Suppressor macrophage treated with lipopolysaccharide for 1 hour (primary cell): Measurements from ENCODE around the gene FAM3C.

Experiments
- DNase-seq, 3 donors: peaks; one replicate each; pipeline ENCODE4 v3.0.0-alpha.2; 2020 to 2022

FAM3C gene

DNA sequence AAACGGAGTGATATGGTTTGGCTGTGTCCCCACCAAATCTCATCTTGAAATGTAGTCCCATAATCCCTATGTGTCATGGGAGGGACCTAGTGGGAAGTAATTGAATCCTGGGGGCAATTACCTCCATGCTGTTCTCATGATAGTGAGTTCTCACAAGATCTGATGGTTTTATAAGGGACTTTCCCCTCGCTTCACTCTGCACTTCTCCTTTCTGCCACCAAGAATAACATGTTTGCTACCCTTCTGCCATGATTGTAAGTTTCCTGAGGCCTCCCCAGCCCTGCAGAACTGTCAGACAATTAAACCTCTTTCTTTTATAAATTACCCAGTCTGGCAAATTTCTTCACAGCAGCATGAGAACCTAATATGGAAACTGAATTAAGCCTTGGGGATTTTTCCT lies 19.1 kb downstream of the FAM3C start:
- DNase-seq = peak; percentile 29 to 42 (median 36)

DNA sequence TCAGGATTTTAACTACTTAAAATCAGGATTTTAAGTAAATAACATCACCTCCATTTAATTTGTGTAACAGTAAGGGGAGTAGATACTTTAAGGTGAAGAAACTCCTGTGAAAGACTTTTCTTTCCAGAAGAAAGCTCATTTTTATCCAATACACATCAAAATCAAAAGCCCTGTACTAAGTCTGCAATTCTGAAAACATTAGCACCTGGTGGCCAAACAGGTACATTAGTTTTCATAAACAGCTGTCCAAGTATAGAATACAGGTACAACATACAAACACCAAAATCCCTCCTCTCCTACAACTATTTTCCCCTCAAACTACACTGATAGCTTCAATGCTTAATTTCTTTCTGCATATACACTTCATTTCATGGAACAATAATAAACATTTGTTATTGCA lies 22.9 kb downstream of the FAM3C start:
- DNase-seq = no peak

DNA sequence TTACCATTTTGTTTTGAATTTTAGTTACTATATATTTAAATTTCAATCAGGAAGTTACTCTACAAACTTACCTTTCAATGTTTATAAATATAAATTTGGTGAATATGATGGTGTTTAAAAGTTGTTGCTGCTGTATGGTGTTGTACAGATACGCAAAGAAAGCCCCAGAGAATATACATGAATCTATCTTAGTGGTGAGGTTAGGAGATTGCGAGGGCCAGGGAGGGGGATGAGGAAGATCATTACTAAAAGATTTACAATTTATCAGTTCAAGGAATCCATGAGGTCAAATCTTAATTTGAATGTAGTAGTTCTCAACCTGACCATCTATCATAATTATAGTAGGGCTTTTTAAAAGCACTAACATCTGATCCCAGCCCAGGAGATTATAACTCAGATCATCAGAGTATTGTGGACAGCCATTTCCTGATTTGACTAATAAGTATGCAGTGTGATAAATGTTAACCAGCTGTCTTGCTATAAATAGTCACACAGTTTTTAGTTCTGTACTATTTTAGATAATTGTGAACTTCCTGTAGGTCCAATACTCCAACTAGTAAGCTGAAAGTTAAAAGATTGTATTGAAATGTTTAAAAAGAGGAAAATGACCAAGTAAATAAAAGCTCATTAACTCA lies 23.6 kb downstream of the FAM3C start:
- DNase-seq = no peak

DNA sequence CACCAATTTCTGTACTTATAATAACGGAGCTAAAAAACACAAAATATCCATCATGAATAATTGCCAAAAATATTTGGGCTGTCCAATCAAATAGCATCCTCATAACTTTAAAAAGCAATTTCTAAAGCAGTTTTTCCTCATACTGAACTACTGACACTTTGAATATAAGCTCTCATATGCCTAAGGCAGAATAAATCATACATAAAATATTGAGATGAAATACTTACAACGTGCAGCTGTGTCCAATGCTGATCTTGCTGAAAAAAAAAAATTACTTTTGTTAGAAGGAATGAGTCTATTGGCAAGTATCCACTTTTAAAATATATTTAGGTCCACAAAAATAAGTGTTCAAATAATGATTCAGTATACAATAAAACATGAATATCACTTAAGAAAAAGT lies 24.2 kb downstream of the FAM3C start:
- no peak for DNase-seq

DNA sequence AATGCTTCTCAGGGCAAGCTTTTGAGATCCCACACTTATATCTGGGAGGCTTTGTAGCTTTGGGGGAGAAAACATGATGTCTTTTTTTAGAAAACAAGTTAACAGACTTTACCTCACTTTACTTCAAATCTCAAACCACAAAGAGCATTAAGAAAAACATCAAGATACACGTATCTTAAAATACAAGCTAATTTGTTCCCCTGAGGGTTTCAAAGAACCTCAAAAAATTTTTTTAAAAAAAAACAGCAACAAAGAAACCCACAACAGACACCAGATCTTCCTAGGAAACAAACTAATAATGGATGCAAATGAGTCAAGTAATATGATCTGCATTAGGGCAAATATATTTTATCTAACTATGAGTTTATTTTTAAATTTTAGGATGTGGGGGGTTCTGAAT lies 24.7 kb downstream of the FAM3C start:
- no peak for DNase-seq

DNA sequence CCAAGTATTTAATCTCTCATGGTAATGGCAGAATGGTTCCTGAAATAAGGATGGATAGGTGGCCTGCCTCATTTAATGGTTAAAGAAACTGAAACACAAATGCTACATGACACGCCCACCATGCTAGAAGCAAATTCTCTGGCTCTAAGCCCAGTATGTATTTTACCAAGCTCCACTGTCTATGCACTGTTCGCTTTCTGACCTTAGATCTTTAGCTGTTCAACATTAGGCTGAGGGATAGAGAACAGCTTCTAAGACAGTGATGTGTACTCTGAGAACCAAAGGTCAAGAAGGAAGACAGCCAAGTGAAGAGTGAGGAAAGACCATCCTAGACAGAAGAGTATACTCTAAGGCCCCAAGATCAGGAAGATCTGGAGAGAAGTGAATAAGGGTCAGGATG lies 26.6 kb downstream of the FAM3C start:
- no peak for DNase-seq

DNA sequence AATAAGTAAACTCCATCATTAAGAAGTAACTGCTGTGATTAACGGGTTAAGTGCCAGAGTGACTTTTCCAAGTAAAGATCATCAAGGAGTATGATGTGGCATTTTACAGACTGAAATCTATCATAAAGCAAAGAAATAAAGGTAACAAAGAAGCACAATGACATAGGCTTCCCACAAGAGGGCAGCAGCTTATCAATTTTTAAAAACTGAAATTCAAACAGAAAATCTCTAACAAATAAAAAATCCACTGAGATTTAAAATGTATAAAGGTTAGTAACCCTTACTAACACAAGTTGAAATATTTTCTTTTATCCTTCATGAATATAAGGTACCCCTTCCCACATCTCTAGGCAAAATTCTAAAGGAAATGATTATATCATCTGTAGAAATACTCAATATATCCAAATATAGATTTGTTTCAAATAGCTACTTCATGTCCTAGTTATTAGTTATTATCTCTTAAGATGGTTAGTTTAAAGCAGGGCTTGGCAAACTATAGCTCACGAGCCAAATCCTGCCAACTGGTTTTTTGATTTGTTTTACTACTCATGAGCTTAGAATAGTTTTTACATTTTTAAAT lies 29.2 kb downstream of the FAM3C start:
- DNase-seq = peak; percentile 40 to 70 (median 65)

DNA sequence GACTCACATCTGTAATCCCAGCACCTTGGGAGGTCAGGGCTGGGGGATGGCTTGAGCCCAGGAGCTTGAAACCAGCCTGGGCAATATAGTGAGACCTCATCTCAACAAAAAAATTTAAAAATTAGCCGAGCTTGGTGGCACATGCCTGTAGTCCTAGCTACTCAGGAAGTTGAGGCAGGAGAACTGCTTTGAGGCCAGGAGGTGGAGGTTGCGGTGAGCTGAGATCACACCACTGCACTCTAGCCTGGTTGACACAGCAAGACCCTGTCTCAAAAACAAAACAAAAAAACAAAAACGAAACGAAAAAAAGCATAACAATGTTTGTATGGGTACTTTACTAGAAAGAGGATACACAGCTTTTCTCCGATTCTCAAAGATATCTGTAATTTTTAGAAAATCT lies 35.5 kb downstream of the FAM3C start:
- no peak for DNase-seq

DNA sequence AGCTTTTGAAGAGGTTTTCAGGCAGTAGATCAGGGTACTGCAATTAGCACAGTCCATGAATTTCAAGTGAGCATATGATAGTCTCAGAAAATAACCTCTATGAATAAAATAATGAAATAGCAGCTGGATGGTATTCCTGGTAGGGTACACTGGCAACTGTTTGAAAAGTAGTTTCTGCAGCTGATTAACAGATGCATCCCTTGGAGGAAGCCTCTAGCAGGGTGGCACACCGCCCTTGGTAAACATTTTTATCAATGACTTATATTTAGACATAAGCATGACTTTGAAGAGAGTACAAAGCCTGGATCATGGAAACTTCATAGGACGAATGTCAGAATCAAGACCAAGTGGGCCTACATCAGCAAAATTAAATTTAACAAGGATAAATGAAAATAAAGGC lies 40.5 kb downstream of the FAM3C start:
- DNase-seq = no peak

DNA sequence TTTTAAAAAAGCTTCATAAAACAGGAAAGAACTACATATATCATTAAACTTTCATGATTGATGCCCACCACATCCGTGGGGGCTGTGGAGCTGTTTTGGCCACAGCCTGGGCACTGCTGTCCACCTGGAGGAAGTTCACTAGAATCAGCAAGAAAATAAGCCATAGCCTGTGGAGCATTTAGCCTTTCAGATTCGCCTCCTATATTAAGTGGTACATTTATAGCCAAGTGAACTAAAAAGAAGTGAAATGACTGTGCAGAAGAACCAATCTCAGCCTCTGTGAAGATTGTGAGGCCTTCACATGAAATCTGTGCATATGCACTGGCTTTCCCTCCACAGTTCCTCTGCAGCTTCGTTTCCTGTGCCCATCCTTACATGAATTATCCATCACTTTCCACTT lies 43.8 kb downstream of the FAM3C start:
- no peak for DNase-seq

DNA sequence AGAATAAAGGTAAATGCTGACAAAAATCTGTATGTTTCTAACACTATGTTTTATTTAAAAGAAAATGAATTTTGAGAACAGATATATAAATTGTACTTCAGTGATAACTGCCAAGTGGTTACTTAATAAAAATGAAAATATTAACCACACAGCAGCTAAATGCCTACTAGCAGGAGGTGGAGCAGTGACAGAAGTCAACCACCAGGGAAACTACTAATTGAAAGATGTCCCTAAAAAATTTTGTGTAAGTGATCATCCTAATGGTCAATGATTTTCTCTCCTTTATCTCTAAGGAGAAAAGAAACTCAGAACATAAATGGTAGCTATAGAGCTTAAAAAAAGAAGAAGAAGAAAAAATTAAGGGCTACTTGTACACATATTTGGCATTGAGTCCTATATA lies 44.4 kb downstream of the FAM3C start:
- no peak for DNase-seq

DNA sequence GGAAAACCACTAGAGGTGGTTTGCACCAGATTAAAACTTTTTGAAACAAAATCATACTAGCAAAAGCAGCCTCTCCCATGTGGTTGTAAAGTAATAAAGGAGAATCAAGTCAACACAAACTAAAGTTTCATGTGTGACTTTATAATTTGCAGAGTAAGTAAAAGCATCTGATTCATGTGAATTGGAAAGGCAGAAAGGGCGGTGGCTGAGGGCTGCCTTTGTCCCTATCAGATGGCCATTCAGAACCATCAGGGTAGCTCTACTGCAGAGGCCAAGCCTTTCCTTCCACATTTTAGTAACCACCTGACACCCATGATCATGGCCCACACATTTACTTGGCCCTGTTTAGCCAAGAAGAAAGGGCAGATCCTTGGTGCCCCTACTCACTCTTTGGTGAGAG lies 51.6 kb downstream of the FAM3C start:
- no peak for DNase-seq

DNA sequence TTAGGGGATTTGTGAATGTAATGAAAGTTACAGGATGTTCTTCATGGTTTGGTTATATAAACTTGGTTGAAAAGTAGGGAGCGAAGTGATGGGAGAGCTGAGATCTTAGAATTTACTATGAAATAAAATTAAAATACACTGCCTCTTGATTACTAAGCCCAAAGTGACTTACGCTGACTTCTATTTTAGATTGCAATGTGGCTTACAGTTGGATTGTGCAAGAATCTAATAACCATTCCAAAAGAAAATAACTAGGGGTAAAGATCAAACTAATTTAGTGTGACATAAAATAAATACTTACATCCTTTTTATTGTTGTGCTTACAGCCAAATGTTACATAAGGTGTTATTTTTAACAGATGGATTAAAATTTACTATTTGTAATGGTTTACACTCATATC lies 52.0 kb downstream of the FAM3C start:
- no peak for DNase-seq

DNA sequence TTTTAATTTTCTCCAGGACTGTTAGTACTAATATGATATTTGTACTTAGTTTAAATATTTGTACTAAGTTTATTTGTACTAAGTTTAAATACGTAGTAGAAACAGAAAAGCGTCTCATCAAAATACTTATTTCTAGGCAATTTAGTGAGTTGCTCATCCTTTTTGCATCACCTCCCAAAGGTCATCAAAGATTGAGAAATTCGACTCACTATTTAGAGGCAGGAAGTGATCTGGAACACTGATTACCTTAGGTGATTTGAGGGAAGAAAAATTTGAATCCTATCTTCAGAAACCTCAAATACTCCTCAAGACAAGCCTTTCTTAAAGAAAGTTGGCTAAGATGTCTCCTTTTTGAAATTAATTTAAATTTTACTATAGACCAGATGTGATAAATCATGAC lies 52.8 kb downstream of the FAM3C start:
- no peak for DNase-seq

DNA sequence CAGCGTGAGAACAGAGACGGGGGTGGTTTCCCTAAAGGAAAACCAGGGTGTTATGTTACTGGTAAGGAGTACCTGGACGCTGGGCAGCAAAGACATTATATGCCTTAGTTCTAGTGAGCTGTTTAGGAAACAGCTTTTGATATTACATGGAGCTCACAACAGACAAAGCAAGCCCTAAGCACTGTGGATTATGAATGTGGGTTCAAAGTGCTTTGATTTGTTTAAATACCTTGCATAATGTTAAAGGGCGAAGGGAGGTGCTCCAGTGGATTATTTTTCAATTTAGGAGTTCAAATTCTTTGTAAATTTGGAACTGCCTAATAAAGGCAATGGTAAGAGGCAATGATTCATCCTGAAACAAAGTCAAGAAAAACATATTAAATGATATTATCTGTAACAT lies 53.5 kb downstream of the FAM3C start:
- DNase-seq = no peak

DNA sequence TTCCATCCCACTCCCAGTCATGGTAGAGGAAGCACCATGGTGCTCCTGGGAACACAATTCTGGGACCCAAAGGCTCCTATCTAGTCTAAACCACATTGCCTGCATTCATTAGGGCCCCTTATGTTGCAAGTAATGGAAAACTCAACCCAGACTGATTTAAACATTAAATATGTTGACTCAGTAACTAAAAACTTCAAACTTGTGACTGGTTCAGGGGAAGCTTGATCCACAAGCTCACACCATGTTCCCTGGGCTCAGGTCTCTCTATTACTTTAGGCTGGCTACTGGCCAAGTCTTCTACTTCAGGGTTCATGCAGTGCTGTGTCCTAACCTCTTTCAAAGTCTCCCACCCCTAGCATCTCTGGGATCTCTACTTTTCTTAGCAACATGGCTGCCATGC lies 54.2 kb downstream of the FAM3C start:
- DNase-seq = no peak

DNA sequence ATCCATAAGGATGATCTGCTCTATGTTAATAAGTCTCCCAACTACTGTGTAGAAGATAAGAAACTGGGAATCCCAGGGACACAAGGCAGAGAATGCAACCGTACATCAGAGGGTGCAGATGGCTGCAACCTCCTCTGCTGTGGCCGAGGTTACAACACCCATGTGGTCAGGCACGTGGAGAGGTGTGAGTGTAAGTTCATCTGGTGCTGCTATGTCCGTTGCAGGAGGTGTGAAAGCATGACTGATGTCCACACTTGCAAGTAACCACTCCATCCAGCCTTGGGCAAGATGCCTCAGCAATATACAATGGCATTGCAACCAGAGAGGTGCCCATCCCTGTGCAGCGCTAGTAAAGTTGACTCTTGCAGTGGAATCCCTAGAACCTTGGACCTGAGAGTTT lies 57.0 kb downstream of the FAM3C start:
- DNase-seq = no peak

DNA sequence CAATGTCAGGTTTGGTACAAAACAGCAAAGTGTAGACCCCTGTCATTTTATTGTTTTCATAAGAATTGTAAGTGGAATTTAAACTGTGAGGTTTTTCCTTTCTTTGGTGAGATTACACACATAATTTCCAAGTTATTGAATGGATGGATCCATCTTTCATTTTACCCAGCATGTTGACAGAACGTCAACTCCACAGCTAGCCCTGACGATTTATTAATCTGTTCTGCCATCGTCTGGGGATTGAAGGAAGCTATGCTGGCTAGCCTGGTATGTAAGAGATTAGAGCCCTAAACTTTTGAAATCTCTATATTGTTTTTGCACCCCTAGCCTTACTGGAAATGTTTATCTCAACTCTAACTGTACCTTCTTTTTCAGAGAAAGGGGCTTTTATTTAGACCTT lies 58.7 kb downstream of the FAM3C start:
- DNase-seq = peak in 1 of 3 donors; percentile 11

DNA sequence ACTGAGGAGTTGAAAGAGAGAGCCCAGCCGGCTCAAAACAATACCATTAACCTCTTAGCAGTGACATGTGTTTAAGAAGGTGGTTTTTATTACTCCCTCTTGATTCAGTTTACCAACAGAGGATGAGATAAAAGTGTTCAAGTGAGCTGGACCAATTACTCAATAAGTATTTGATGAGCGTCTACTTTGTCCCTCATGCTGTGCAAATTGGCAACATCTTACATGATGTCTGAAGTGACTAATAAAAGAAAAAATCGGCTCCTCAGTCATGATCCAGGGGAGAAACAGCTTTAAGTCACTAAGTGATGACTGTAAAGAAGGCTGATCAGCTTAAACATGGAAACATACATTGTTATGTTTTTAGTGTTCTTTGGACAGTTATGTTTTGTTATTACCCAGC lies 59.5 kb downstream of the FAM3C start:
- peak in 1 of 3 donors; percentile 13 for DNase-seq

DNA sequence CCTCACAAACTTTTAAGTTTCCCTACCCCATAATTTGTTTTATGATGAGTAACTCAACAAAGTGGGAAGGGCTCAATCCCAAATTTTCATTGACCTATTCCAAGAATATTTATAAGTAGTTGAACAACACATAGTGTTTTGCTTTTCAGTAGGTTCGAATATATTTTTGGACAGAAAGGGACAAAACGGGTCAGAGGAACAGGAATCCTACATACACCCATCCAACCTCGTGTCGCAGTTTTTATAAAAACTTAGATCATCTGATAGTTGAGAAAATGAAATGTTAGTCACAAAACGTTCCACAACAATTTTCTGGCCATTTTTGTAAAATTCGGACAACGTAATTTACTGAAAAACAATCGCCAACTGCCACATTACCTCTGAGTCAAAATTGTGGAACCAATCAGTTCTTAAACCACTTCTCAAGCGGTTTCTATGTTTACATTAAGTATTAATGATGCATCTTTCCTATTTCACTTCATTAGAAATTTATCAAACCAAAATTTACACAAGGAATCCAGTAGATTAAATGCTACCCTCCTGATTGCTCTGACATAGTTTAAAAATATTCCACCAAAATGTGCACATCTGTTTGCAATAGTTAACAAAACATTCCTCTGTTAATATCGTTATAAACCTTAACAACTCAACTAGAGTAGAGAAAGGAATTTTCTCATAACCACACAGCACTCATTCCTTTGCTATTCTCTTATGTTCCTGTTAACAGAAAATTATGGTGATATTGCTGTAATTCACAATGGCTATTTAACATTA lies 61.0 kb downstream of the FAM3C start:
- peak in 1 of 3 donors; percentile 12 for DNase-seq

DNA sequence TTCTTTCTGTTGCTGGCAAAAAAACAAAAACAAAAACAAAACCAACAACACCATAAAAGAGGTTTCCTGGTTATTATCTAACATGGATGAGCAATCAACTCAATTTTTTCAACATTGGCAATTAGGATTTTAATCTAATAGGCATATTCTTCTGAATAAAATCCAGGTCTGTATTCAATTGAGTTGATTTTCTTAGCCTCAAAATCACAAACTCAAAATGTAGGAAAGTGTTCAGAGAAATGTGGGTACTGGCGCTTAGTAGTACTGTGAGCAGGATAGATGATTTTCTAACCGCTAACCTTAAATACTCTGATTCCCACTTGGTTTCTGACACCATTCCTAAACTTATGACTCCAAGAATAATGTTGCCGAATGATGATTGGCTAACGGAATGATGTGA lies 61.7 kb downstream of the FAM3C start:
- no peak for DNase-seq

DNA sequence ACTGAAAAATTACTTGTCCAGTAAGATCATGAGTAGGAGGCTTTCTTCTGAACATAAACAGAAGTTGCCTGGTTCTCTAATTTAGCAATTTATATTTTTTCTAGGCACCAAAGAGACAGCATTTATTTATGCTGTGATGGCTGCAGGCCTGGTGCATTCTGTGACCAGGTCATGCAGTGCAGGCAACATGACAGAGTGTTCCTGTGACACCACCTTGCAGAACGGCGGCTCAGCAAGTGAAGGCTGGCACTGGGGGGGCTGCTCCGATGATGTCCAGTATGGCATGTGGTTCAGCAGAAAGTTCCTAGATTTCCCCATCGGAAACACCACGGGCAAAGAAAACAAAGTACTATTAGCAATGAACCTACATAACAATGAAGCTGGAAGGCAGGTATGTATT lies 64.5 kb downstream of the FAM3C start:
- DNase-seq = peak in 1 of 3 donors; percentile 10

DNA sequence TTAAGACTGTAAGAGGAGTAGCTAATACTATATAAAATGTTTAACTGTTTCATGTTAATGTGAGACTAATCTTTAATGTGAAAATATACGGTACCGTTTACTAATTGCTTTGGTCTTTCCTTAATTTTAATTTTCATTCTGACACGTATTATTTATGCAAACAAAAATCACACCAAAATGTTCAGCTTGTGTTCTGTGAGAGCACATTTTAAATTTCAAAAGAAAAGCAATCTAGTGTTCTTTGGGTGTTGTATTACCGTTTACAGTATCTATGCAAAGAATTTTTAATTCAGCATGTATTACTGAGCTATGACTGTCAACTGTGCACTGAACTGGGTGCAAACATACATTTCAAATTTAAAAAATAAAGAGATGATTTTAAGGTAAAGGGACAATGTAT lies 65.1 kb downstream of the FAM3C start:
- no peak for DNase-seq

DNA sequence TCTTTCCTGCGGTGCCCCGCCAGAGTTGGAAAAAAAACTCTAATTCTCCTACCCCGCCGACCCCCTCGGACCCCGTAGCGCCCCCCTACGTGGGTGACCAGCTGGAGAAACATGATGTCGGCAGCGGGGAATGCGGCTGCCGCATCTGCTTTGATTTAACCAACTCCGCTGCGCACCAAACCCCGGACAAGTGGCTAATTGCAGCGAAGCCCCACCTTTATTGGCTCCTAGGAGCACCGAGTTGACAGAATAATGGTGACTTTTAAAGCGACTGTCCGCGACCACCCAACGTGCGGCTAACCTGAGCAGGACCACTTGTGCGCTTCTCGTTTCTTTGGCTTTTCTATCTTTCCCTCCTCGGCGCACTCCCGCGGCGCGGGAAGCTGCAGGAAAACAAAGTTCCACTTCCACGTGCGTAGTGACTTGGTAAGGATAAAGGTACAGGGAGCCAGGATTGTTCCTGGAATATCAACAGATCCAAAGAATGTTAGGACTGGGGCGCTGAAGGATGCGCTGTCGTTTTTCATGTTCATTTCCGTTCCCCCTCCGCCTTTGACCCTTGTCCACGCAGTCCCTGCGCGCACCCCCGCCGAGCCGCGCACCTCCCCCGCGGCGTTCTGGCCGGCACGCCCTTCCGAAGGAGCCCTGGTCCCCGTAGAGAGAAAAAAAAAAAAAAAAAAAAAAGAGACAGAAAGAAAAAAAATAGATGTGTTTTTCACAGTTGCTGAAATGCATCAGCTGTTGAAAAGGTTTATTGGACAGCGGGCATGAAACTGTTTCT lies 65.9 kb downstream of the FAM3C start:
- peak in 1 of 3 donors; percentile 9 for DNase-seq
